GM18498 (cell line): ENCODE results near the gene M1AP.
A peak's percentile ranks its signal among the peaks of the same experiment; 100 is the strongest.

ENCODE experiments used
- ATAC-seq: cut with Tn5 transposase; IDR thresholded peaks from one replicate; pipeline ENCODE4 v1.9.1; 2021; ENCODE audit warnings: mild to moderate bottlenecking, moderate library complexity; ENCODE audit not compliant: unreplicated experiment

M1AP gene

GRCh38 chr2:74599676-74600075, 48.5 kb downstream of the M1AP start:
- ATAC-seq = no peak

GRCh38 chr2:74597410-74597809, 50.7 kb downstream of the M1AP start:
- no peak for ATAC-seq

GRCh38 chr2:74596584-74596983, 51.5 kb downstream of the M1AP start:
- ATAC-seq = no peak

GRCh38 chr2:74593826-74594772, 54.0 kb downstream of the M1AP start:
- no peak for ATAC-seq

GRCh38 chr2:74588664-74589063, 59.5 kb downstream of the M1AP start:
- no peak for ATAC-seq

GRCh38 chr2:74587664-74588277, 60.4 kb downstream of the M1AP start:
- peak; percentile 66 for ATAC-seq

- peak; percentile 50 for ATAC-seq
Observed at GRCh38 chr2:74585406-74586185, 62.5 kb downstream of the M1AP start.

- peak; percentile 48 for ATAC-seq
Observed at GRCh38 chr2:74584088-74584645, 64.0 kb downstream of the M1AP start.

GRCh38 chr2:74583504-74583903, 64.6 kb downstream of the M1AP start:
- no peak for ATAC-seq

GRCh38 chr2:74582184-74582583, 65.9 kb downstream of the M1AP start:
- no peak for ATAC-seq

- no peak for ATAC-seq
Observed at GRCh38 chr2:74581463-74581862, 66.7 kb downstream of the M1AP start.

GRCh38 chr2:74578408-74578807, 69.7 kb downstream of the M1AP start:
- ATAC-seq = no peak

GRCh38 chr2:74577448-74577847, 70.7 kb downstream of the M1AP start:
- ATAC-seq = no peak

GRCh38 chr2:74576863-74577229, 71.3 kb downstream of the M1AP start:
- no peak for ATAC-seq

- no peak for ATAC-seq
Observed at GRCh38 chr2:74576211-74576862, 71.8 kb downstream of the M1AP start.

- no peak for ATAC-seq
Observed at GRCh38 chr2:74575320-74575719, 72.8 kb downstream of the M1AP start.

- ATAC-seq = peak; percentile 61
Observed at GRCh38 chr2:74573747-74574562, 74.2 kb downstream of the M1AP start.

- no peak for ATAC-seq
Observed at GRCh38 chr2:74572178-74572925, 75.8 kb downstream of the M1AP start.

GRCh38 chr2:74571058-74571457, 77.1 kb downstream of the M1AP start:
- peak; percentile 58 for ATAC-seq
